GM19438 (cell line): ENCODE measurements around the gene UTP20.
"Not testable (repeated sequence)": the region's sequence is repeated elsewhere in the genome, so short reads cannot be mapped to it uniquely, and the experiment has no call there.

Source experiments
- ATAC-seq: cut with Tn5 transposase; IDR thresholded peaks from one replicate; pipeline ENCODE4 v1.9.1; 2021; ENCODE audit warnings: low read depth; ENCODE audit not compliant: unreplicated experiment

UTP20 gene

GRCh38 chr12:101325590-101325989 lies 45.7 kb downstream of the UTP20 start:
- ATAC-seq, result no peak

- no peak for ATAC-seq
Measured at GRCh38 chr12:101327051-101327450, 47.1 kb downstream of the UTP20 start.

DNA sequence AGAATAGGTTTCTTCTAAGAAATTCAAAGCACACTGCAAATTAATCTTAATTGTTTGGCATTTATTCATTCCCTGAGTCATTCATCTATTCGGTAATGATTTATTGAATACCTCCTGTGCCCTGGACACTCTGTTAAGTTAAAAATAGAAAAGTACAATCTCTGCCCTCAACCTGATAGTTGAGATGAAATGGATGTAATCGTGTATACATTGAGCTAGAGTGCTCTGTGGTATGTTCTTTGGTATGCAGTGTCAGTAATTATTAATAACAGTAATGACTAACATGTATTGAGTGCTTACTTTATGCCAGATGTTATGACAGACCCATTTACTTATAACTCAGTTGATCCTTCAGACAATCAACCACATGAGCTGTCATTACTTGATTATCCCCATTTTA lies 47.6 kb downstream of the UTP20 start:
- ATAC-seq, result no peak

GRCh38 chr12:101328917-101329316 lies 49.0 kb downstream of the UTP20 start:
- no peak for ATAC-seq

- ATAC-seq, result no peak
Measured at GRCh38 chr12:101330631-101331030, 50.7 kb downstream of the UTP20 start.

- ATAC-seq, result no peak
Measured at GRCh38 chr12:101336437-101336836, 56.5 kb downstream of the UTP20 start.

GRCh38 chr12:101338087-101338486 lies 58.2 kb downstream of the UTP20 start:
- no peak for ATAC-seq

DNA sequence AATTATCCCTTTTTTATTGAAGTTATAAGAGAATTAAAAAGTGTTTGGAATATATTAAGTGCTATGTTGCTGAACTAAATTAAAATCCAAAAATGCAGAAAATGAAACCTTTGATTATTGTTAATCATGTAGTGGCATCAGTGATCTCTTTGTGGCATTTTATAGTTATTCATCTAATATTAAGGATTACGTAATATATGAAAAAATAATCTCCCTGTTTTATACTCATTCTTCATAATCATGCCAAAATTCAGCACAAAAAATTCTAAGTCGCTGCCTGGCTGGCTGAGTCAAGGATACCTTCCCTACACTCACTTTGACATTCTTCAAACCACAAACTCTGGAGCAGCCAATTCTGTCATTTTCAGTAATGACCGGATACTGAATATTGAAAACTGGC lies 64.0 kb downstream of the UTP20 start:
- no peak for ATAC-seq

DNA sequence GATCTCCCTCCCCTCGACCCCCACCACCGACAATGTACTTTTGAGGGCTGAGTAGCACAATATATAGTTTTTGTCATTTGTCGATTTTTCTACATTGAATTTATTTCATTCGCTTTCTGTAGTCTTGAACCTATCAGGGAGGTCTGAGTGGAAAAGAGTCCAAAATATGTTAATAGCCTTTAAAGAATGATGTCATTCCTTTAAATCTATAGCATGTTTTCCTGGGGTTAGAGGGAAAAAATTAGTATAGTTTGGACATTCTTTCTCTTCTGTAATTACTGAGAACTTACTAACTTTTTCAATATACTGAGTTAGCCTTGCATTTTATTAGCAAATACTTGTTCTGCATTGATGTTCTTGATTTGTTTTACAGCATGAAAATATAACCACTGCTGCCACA lies 71.8 kb downstream of the UTP20 start:
- no peak for ATAC-seq

DNA sequence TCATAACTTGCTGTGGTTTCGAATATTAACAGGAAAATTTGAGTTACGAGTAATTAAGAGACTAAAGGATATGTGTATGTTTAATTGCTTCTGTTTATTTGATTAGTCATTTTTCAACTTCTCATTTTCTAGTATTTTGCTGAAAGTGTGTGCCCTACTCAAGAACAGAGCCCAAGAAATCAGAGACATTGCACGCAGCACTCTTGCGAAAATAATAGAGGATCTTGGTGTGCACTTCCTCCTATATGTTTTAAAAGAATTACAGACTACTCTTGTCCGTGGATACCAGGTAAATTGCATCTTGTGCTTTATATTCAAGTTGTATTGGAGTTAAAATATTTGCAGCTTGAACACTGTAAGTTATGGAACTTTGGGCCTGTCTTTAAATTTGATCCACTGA lies 76.9 kb downstream of the UTP20 start:
- no peak for ATAC-seq

GRCh38 chr12:101361455-101361854 lies 81.5 kb downstream of the UTP20 start:
- no peak for ATAC-seq

GRCh38 chr12:101368016-101368415 lies 88.1 kb downstream of the UTP20 start:
- ATAC-seq, result no peak

GRCh38 chr12:101372431-101372830 lies 92.5 kb downstream of the UTP20 start:
- ATAC-seq, result no peak

DNA sequence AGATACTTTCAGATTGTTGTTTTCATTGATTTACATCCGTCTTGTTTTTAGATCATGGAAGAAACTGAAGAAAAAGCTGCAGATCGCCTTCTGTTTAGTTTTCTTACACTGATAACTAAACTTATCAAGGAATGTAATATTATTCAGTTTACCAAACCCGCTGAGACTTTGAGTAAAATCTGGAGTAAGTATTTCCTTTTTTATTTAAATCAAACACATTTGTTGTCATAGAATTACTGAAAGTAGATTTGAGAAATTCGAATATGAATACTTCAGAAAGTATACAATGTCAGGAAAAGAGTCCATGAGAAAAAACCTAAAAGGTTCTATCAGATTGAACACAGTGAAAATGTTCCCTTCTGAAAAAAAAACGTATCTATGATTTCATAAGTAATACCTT lies 95.7 kb downstream of the UTP20 start:
- no peak for ATAC-seq

DNA sequence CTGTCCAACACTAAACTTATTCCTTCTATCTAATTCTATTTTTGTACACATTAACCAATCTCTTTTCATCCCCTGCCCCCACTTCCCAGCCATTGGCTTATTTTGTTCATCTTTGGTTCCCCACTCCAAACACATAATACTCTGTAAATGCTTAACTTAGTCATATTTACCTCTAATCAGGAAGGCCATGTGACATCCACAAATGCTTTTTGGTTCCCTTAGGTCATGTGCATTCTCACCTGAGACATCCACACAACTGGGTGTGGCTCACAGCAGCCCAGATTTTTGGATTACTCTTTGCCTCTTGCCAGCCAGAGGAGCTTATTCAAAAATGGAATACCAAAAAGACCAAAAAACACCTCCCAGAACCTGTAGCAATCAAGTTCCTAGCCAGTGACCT lies 99.2 kb downstream of the UTP20 start:
- no peak for ATAC-seq

GRCh38 chr12:101391181-101391580 lies 111.3 kb downstream of the UTP20 start:
- not testable (repeated sequence) for ATAC-seq

- peak; percentile 29 for ATAC-seq
Measured at GRCh38 chr12:101407049-101407435, 127.1 kb downstream of the UTP20 start.

GRCh38 chr12:101407436-101408345 lies 127.8 kb downstream of the UTP20 start, which contains the start of gene ARL1:
Gene ARL1 (minus strand): TSS chr12:101407772. CDS start chr12:101407645, 127 bp downstream.
- ATAC-seq, result peak; percentile 80

- not testable (repeated sequence) for ATAC-seq
Measured at GRCh38 chr12:101410169-101410568, 130.3 kb downstream of the UTP20 start.

- ATAC-seq, result no peak
Measured at GRCh38 chr12:101414533-101415119, 134.7 kb downstream of the UTP20 start.

DNA sequence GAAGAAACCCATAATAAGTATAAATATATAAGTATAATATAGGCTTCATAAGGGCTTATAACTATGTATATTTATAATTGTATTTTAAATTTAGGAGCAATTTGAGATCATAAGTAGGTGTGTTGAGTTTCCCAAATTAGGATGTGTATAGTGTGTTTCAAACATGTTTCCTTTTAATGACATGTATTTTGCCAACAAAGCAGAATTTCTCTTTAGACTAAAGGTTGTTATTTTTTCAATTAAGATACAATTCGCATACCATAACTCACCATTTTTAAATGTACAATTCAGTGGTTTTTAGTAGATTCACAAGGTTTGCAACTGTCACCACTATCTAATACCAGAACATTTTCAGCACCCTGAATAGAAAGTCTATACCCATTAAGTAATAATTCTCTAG lies 135.3 kb downstream of the UTP20 start:
- no peak for ATAC-seq

- ATAC-seq, result not testable (repeated sequence)
Measured at GRCh38 chr12:101422066-101422465, 142.2 kb downstream of the UTP20 start.
